COLO829 (cell line): Measurements from ENCODE around the gene NT5C2.

Experiments used
- DNase-seq: peaks from one replicate; pipeline ENCODE4 v3.0.0; 2012; ENCODE audit warnings: low spot score

The NT5C2 gene

DNA sequence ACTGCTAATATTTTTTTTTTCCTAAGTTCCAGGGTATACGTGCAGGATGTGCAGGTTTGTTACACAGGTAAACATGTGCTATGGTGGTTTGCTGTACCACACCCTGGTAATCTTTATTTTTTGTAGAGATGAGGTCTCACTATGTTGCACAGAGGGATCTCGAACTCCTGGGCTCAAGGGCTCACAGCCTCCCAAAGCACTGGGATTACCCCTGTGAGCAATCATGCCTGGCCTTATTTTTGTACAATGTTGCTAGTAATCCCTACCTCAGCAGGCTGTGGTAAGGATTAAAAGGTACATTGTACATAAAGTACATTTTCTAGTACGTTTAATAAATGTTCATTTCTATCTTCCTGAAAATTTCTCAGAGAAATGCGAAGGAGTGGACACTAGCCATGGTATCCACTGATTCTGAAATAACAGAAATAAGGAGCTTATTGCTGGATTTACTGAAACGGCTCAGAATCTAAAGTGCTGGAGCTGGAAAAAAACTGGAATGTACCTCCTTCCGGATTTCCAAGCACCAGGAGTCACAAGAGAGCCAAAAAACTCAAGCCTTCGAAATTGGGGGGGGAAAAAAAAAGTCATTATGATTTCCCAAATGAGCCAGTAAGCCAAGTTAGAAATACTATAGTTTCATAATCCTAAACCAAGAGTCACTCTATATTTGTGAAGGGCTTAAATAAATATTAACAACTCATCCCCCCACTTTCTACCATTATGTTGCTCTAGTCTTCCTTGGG lies 69.6 kb downstream of the NT5C2 start:
- DNase-seq, result no peak

- DNase-seq, result no peak
Measured at GRCh38 chr10:103120977-103121735, 71.9 kb downstream of the NT5C2 start.

DNA sequence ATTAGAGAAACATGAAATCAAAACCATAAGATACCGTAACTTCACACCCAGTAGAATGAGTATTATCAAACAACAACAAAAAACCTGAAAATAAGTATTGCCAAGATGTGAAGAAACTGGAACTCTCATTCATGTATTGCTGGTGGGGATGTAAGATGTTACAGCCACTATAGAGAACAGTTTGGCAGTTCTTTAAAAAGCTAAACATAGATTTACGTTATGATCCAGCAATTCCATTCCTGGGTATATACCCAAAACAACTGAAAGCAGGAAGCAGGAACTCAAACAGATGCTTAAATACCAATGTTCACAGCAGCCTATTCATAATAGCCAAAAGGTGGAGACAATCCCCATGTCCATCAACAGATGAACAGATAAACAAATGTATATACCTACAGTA lies 72.5 kb downstream of the NT5C2 start:
- no peak for DNase-seq

GRCh38 chr10:103117247-103117646 lies 75.8 kb downstream of the NT5C2 start:
- DNase-seq, result no peak

DNA sequence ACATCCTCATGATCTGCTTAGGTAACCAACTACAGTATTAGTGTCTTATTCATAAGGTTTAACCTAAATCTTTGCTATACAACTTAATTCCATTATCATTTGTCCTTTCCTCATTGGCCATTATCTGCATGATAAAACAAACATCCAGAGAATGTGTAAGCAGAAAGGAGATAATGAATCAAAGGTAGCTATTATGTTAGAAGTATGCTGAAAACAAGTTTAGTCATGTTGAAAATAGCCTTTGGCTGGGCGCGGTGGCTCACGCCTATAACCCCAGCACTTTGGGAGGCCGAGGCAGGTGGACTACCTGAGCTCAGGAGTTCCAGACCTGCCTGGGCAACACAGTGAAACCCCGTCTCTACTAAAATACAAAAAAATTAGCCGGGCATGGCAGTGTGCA lies 78.2 kb downstream of the NT5C2 start:
- no peak for DNase-seq

DNA sequence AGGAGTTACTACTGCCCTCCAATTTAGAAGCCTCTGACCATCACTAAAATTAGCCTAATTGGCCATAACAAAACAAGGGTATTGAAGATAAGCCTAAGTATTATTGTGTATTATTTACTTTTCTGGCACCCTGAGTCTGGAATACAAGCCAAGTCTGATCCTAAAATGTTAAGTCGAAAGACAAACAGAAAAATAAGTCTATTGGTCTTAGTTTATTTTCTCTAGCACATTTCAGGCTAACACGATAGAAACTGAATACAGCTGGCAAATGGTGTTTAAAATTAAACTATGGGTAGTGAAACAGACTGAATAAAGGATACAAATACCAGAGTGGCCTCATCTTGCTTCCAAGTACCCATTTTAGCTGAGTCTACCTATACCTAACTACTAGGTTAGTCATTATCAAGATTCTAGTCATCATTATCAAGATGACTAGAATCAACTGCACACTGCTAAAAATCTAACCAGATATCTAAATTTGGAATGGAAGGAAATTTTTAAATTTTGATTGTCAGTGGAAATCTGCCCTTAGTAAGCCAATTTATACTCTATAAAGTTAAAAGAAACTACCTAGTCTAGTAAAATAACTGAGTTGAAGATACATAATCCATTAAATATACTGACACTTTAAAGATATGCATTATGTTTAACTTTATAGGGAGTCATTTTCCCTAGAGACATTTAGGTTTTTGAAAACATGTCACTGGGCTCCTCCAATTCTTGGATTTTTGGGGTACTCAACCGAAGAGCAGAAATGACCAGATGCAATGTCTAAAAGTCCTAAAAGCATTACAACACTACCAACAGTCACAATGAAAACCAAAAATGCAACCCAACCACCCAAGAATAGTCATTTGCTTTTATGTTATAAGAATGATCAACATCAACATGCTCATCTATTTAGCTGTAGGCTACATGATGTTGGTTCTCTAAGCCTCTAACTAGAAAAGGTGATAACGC lies 80.9 kb downstream of the NT5C2 start:
- no peak for DNase-seq

DNA sequence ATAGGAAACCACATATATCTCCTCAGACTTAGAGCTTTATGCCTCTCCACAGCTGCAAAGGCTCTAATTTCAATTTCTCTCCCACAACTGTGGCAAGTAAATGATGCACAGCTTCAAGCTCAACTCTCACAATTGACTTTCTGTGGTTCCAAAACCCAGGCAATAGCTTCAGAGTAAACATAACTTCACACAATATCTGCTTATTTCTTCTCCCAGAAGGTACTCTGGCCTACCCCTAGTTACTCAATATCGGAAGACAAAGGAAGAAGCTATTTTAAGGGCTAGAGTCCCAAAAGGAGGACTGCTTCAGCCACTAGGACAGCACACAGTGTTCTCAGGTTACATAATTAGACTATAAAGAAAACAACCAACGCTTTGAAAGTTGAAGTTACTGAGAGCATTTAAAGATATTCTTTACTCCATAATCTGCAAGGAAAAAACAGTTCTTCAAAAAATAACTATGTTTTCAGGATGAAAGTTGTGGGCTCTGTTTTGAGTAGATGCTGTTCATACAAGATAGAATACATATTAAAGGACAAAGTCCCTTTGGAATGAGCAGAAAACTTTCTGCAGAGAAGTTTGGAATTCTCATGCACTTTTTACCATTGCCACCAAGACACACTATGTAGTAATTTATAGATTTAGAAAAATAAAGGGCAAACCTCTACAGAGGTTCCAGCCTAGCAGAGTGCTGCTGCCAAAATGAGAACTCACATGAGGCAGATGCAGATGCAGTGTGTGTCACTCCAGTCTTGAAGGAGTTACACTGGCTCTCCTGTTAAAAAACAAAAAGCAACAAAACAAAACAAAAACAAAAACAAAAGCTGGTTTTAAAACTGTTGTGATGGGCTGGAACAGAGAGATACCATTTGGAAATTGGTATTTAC lies 81.8 kb downstream of the NT5C2 start:
- DNase-seq, result no peak

- no peak for DNase-seq
Measured at GRCh38 chr10:103110407-103110806, 82.7 kb downstream of the NT5C2 start.

- DNase-seq, result no peak
Measured at GRCh38 chr10:103109821-103110220, 83.3 kb downstream of the NT5C2 start.

DNA sequence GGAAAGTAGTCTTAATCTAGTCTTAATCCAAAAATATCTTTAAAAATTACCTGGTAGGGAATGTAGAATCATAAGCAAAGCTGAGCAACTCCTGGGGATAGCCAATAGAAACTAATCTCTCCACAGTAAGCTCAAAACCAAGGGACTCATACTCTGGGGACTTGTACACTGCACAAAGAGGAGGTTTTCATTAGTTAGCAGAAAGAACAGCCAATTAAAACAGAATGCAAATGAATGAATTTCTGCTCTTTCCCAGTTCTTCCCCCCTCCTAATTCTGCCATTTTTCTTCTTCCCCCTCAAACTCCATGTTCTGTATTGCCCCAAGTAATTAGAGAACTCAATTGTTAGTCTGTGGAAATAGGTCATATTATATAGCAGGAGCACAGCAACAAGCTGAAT lies 86.5 kb downstream of the NT5C2 start:
- DNase-seq, result no peak

DNA sequence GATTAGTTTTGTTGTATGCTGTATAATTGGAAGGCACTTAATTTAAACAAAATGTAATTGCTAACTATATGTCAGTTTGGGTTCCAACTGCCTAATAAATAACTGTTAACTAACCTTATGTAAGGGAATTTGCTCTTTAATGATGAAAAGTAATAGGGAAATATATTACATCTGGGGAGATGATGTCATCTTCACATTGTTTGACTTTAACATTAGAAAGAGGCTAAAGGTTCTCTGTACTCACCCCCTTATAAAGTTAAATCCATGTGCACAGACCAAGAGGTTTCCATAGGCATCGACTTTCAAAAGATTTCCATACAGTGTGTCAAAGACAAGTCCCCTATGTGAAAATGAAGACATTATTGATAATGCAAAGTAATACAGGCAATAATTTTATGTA lies 87.6 kb downstream of the NT5C2 start:
- no peak for DNase-seq

DNA sequence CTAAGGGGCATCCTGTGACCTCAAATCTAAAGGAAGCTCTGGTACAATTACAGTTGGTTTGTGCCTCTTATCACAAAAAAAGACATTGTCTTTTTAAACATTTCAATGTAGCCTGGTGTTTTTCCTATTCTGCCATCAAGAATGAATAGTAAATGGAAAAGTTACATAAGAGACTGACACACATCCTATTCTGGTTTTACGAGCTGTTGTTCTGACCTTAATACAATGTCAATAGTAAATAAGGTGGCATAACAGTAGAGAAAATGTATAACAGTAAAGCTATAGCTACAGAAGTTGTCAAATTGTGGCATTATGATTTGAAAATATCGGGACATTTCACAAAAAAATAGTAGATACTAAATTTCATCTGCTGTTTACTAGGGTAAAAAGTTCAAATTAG lies 88.4 kb downstream of the NT5C2 start:
- no peak for DNase-seq

DNA sequence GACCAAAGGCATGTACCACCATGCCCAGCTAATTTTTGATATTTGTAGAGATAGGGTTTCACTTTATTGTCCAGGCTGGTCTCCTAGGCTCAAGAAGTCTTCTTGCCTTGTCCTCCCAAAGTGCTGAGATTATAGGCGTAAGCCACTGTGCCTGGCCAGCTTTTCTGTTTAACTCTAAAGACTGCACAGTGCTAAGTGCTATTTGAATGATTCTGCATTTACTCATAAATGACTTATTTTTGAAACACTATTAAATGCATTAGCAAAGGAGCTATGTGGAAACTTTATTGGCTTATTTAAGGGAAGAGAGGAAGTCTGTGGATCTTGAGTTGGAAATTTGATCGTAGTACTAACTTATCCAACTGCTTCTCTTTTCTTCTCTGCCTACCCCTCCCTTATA lies 89.1 kb downstream of the NT5C2 start:
- no peak for DNase-seq

- no peak for DNase-seq
Measured at GRCh38 chr10:103102195-103102594, 90.9 kb downstream of the NT5C2 start.

GRCh38 chr10:103100620-103101019 lies 92.5 kb downstream of the NT5C2 start:
- no peak for DNase-seq

- no peak for DNase-seq
Measured at GRCh38 chr10:103098240-103098639, 94.8 kb downstream of the NT5C2 start.

- DNase-seq, result no peak
Measured at GRCh38 chr10:103096130-103096529, 96.9 kb downstream of the NT5C2 start.

DNA sequence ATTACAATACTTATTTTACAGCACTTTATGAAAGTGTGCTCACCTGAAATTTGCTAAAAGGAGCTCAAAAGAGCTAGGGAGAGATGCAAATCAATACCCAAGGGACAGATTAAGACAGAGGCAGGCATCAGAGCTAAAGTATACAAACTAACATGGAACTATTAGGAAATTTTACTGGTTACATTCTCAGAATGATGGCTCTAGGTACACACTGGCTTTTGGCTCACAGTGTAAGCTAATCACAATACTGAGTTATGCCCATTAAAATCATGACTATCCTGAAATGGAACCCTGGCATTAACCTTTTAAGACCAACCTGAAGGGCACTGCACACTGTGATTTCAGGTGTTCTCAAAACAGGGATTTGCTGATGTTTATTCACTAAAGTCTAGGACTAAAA lies 98.1 kb downstream of the NT5C2 start:
- no peak for DNase-seq

DNA sequence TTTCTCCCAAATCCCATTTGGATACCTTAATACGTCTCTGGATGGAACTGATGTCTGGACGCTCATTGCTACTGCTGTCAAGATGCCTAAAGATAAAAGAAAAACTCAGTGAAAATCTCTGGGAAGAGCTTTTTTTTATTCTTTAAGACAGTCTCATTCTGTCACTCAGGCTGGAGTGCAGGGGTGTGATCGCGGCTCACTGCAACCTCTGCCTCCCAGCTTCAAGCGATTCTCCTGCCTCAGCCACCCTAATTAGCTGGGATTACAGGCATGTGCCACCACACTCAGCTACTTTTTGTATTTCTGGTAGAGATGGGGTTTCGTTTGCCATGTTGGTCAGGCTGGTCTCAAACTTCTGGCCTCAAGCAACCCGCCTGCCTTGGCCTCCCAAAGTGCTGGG lies 102.2 kb downstream of the NT5C2 start:
- DNase-seq, result no peak

GRCh38 chr10:103089493-103089892 lies 103.6 kb downstream of the NT5C2 start:
- no peak for DNase-seq

DNA sequence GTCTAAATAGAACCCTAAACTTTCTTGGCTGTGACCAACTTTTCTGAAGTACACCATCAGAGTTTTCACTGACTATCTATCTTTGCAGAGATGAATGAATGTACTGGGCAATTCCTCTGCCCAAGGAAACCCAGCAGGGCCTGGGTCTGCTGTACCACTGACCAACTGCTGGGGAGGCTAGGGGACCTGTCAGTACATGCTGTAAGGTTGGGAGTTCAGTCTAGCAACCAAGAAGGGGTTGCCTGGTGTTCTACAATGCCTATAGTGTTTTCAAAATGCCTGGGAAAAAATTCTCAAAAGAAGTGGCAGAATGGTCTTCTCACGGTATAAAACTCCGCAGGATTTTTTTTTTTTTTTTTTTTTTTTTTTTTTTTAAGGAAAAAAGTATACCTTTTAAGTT lies 106.3 kb downstream of the NT5C2 start:
- no peak for DNase-seq

DNA sequence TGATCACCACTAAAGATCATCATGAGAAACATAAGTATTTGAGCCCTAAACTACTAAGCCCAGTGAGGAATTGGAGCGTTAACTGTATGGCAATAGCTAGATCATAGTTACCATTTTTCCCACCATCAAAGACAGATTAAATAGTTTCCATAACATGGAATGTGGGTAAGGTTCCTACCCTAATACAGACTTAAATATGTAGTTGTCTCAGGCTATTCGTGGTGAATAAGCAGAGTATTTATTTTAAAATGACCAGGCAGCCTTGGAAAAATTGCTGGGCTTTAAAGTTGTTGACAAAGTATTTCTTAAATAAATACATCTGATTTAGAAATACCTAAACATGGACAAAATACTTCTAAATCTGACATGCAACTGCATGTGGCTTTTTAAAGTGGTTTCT lies 106.8 kb downstream of the NT5C2 start:
- no peak for DNase-seq
